ENCODE data around the gene AKAP9. TPM values are rescaled to one million over a fixed set of nuclear protein-coding genes. Genes with fewer than 3 reads are reported as not detected.

Gene AKAP9
- total RNA-seq, 6 experiments from 2014 or later: 24.6 to 30.4 (median 26.4) TPM

DNA sequence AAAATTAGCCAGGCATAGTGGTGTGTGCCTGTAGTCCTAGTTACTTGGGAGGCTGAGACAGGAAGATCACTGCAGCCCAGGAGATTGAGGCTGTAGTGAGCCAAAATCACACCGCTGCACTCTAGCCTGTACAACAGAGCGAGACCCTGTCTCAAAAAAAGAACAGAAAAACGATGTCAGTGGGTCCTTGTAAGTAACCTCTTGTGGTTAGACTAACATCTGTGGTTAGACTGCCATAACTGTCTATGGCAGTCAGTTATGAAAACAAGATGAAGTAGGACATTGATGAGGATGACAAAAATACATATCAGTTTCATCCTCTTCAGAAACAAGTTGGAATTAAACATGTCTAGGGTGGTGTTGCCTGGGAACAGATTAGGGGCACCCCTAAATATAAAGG is 53.3 kb downstream of the AKAP9 start:
- no peak for DNase-seq
- H3K27ac Mint-ChIP-seq: no peak overlapping the region
- TF ChIP-seq CTCF (IDR thresholded peaks at IDR 0.05): no peak
- H3K4me3 Mint-ChIP-seq: no peak overlapping the region
- no peaks in the 10 kb centered on the region for H3K4me1 Mint-ChIP-seq (ENCODE audit: low read depth)
- H3K27me3 Mint-ChIP-seq (ENCODE audit: insufficient read depth): no peaks in the 10 kb centered on the region; the same call in 1 of the 2 replicates
- H3K9me3 Mint-ChIP-seq: no peaks in the 10 kb centered on the region
- peaks cover 19% of the 10 kb centered on the region for H3K36me3 Mint-ChIP-seq (ENCODE audit: low read depth)

DNA sequence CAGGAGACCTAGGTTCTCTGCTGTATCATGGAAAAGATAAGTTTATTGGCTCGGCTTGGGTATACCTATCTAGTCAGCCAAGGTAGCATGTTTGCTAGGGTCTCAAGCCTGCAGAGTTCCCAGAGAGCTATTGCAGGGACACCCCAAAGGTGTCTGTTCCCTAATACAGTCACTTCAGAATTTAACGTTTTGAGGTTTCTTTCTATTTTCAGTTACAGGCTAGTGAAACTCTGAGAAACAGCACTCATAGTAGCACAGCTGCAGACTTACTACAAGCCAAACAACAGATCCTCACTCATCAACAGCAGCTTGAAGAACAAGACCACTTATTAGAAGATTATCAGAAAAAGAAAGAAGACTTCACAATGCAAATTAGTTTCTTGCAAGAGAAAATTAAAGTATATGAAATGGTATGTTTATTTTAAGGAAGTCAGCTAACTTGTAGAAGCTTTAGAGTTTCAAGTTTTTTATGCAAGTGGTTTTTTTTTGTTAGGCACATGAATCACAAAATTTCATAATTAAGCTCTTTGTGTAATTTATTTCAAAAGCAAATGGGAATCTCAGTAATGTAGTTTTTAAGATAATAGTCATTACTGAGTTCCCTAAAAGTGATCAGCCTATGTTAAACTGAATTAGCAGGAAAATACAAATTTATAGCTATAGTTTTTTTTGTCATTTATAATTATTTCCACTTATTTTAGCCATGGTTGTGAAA is 54.9 kb downstream of the AKAP9 start:
- Mint-ChIP-seq H3K36me3 (ENCODE audit: low read depth) (peaks cover 20% of the 10 kb centered on the region), H3K27ac (no peak overlapping the region), H3K4me3 (no peak overlapping the region), H3K4me1 (ENCODE audit: low read depth) (no peaks in the 10 kb centered on the region), H3K27me3 (ENCODE audit: insufficient read depth) (no peaks in the 10 kb centered on the region; the same call in 1 of the 2 replicates), H3K9me3 (no peaks in the 10 kb centered on the region)
- TF ChIP-seq CTCF (IDR thresholded peaks at IDR 0.05): no peak
- DNase-seq: no peak

- peaks cover 54% of the 10 kb centered on the region for H3K36me3 Mint-ChIP-seq (ENCODE audit: low read depth)
- no peak overlapping the region for H3K4me3 Mint-ChIP-seq
- no peaks in the 10 kb centered on the region for H3K9me3 Mint-ChIP-seq
- H3K4me1 Mint-ChIP-seq (ENCODE audit: low read depth): no peaks in the 10 kb centered on the region
- H3K27me3 Mint-ChIP-seq (ENCODE audit: insufficient read depth): no peaks in the 10 kb centered on the region; the same call in 1 of the 2 replicates
- H3K27ac Mint-ChIP-seq: no peak overlapping the region
- no peak for DNase-seq
- no peak for TF ChIP-seq CTCF (IDR thresholded peaks at IDR 0.05)
Measured at GRCh38 chr7:91999631-92000565, 59.2 kb downstream of the AKAP9 start.

DNA sequence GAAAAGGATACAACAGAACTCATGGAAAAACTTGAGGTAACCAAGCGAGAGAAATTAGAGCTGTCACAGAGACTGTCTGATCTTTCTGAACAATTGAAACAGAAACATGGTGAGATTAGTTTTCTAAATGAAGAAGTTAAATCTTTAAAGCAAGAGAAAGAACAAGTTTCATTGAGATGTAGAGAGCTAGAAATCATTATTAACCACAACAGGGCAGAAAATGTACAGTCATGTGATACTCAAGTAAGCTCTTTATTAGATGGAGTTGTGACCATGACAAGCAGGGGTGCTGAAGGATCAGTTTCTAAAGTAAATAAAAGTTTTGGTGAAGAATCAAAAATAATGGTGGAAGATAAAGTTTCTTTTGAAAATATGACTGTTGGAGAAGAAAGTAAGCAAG is 62.1 kb downstream of the AKAP9 start:
- no peaks in the 10 kb centered on the region; the same call in none of the 2 replicates for H3K27me3 Mint-ChIP-seq (ENCODE audit: insufficient read depth)
- H3K27ac Mint-ChIP-seq: no peak overlapping the region
- H3K4me3 Mint-ChIP-seq: no peak overlapping the region
- no peaks in the 10 kb centered on the region for H3K9me3 Mint-ChIP-seq
- TF ChIP-seq CTCF (IDR thresholded peaks at IDR 0.05): no peak
- H3K36me3 Mint-ChIP-seq (ENCODE audit: low read depth): peaks cover 57% of the 10 kb centered on the region
- no peaks in the 10 kb centered on the region for H3K4me1 Mint-ChIP-seq (ENCODE audit: low read depth)
- DNase-seq: no peak

- DNase-seq: no peak
- H3K4me1 Mint-ChIP-seq (ENCODE audit: low read depth): no peaks in the 10 kb centered on the region
- H3K36me3 Mint-ChIP-seq (ENCODE audit: low read depth): peaks cover 66% of the 10 kb centered on the region
- no peak overlapping the region for H3K27ac Mint-ChIP-seq
- no peak for TF ChIP-seq CTCF (IDR thresholded peaks at IDR 0.05)
- H3K9me3 Mint-ChIP-seq: peaks cover 5% of the 10 kb centered on the region; the same call in 1 of the 2 replicates
- no peaks in the 10 kb centered on the region; the same call in 1 of the 2 replicates for H3K27me3 Mint-ChIP-seq (ENCODE audit: insufficient read depth)
- H3K4me3 Mint-ChIP-seq: no peak overlapping the region
Measured at GRCh38 chr7:92006046-92006445, 65.4 kb downstream of the AKAP9 start.
